Activated naive CD4-positive, alpha-beta T cell treated with anti-CD3 and anti-CD28 coated beads, Interleukin-2, amount 50 U/mL, for 16 hours (primary cell): Measurements from ENCODE around the gene ATP1B4.

Experiments used
- DNase-seq: peaks from one replicate; pipeline ENCODE4 v3.0.0-alpha.2; 2020

The ATP1B4 gene

GRCh38 chrX:120377715-120378114 lies 15.8 kb downstream of the ATP1B4 start:
- DNase-seq: no peak

- DNase-seq: no peak
These were observed 16.7 kb downstream of the ATP1B4 start for GRCh38 chrX:120378570-120378969.

GRCh38 chrX:120379937-120380681 lies 18.2 kb downstream of the ATP1B4 start:
- DNase-seq: no peak

- no peak for DNase-seq
These were observed 18.8 kb downstream of the ATP1B4 start for GRCh38 chrX:120380699-120381098.

DNA sequence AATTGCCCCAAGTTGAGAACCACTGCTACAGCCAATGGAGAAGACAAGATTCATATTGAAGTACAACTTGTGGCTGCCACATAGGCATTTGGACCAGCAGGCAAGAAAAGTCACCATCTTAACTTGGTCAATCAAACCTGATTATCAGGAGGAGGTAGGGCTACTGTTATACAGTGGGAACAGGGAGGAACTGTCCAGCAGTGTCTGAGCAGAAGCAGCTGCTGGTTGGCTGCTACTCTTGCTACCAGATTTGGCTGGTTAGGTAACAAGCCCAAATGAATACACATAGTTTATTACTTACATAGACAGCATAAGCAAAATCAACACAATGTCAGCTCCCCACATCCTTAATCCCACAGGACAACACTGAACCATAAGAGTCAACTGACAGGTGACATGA lies 39.4 kb downstream of the ATP1B4 start:
- DNase-seq: no peak

DNA sequence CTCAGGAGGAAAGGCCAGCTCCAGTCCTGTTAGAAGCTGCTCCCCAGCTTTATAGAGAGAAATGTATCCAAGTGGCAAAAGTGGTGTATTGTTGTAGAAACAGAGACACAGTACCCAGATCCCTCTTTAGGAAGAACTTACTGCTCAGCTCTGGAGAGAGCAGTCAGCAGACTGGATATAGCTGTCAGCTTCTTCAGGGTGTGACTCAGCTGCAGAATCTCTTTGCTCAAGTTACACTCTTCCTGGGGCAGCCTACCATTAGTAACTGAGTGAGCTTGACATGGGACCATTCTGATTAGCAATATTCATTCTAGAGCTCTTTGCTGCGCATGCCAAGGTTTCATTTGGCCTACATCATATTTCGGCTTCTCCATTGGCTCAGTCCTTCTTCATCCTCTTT lies 40.5 kb downstream of the ATP1B4 start:
- no peak for DNase-seq

DNA sequence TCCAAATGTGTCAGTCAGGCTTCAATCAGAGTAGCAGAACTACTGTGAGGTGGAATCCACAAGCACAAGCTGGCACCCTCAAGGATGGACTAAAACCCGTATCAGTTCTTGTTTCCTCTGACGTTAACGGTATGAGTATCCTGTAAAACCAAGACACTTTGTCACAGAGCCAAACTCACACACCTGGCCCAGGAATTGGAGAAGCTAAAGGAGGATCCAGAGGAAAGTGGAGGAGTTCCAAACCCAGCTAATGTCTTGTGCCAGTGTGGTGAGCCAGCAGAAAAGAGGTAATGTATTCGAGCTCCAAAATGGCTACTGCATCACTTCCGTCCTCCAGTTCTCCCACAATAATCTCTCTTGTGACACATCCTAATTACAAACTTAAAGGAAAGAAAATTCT lies 44.7 kb downstream of the ATP1B4 start:
- DNase-seq: no peak

DNA sequence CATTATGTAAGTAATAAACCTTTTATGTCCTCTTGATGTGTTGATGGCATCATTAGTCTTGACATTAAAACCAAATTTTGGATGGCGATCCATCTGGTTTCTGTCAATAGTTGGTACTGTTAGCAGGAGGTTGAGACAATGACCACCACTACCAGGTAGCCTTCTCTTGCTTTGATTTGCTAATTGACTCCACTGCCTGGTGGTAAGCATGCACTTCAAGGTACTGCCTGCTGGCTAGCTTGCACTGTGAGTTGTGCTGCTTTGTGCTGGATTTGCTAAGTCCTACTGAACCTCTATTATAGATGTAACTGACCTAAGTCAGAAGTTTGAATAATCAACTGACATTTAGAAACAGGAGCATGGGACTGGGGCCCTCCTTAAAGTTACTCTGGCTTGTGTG lies 46.3 kb downstream of the ATP1B4 start:
- no peak for DNase-seq

- peak; percentile 10 for DNase-seq
These were observed 57.6 kb downstream of the ATP1B4 start for GRCh38 chrX:120419463-120419862.

DNA sequence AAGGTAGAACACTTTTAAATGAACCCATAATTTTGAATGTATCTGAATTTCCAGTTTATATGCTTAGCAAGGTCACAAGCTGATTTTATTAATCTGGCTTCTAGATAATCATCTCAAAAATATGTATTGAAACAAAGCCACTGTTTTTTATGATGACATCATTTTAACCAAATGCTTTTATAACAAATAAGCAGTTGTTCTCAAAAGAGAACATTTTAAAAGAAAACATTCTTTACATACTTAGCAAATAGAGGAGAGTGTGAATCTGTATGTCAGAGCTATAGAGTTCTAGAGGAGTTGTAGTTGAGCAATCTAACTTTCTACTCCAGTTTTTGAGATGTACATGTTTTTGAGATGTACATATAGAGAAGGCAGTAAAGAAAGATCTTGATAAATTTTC lies 64.7 kb downstream of the ATP1B4 start:
- DNase-seq: no peak

DNA sequence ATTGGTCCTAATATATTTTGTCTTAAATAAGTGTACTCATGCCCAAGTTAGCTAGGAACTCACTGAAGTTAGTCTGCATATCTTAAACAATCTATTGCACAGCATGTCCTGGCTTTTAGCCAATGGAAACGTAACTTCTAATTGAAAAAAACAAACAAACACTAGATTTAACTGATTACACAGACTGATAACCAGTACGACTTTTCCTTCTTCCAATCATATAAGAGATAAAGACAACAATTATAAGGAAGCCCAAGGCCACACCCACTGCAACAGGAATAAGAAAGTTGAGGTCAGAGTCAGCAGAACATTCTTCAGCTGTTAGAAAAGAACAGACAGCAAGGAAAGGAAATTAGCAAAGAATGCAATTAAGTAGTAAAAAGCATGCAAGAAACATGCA lies 66.4 kb downstream of the ATP1B4 start:
- DNase-seq: no peak

- DNase-seq: no peak
These were observed 68.1 kb downstream of the ATP1B4 start for GRCh38 chrX:120429776-120430540.
